Hepatic stellate cell (primary cell): ENCODE data around the gene NUDT14.

Experiments
- DNase-seq: peaks from one replicate; pipeline ENCODE4 v3.0.0; 2011; ENCODE audit warnings: low spot score

Gene NUDT14

GRCh38 chr14:105212541-105213300, 31.6 kb upstream of the NUDT14 start:
- DNase-seq: no peak

DNA sequence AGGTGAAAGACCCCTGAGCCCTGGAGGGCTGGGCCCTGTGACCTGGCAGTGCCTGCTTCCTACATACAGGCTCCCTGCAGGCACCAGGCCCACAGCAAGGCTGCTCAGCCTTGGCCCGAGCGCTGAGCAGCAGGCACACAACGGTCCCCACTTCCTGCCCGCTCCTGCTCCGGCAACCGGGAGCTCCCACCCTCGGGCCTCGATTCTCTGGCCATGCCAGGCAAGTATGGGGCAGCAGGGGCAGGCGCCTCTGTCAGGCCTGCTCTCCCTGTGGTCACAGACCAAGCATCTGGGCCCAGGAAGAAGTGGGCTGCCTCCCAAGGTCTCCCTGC, 30.6 kb upstream of the NUDT14 start:
- DNase-seq: no peak

GRCh38 chr14:105211086-105211757, 30.1 kb upstream of the NUDT14 start:
- DNase-seq: no peak

DNA sequence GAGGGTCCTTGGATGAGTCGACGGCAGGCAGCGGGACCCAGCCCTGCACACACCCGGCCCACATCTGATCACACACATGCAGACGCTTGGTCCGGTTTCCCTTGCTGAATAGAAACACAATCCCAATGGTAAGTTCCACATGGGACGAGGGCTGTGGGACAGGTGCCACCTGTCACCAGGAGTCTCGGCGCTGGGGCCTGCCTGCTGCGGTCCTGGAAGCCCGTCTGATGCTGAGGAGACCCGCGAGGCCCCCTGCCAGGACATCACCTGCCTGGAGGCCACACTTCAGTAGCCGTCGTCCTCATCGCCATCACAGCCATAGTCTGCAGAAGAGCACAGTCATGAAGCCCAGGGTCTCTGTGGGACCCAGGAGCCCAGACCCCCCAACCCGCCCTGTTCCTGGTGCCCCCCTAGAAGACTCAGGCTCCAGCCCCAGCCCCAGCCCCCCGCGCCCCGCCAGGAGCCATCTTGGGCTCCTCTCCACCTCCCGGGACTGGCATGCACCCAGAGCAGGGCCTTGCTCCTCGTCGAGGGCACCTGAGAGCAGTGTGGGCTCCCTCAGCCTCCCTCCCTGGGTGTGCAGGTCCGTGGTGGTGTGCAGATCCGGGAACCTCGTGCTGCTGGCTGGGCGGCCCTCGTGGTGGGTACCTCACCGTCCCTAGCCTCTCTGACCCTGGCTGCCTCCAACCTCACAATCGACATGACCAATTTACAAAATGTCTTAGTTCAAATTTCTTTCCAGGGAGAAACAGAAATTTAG, 29.3 kb upstream of the NUDT14 start:
- DNase-seq: no peak

- no peak for DNase-seq
Measured at GRCh38 chr14:105209646-105210045, 28.5 kb upstream of the NUDT14 start.

- no peak for DNase-seq
Measured at GRCh38 chr14:105209091-105209490, 28.0 kb upstream of the NUDT14 start.

GRCh38 chr14:105208738-105209075, 27.6 kb upstream of the NUDT14 start:
- DNase-seq: no peak

- no peak for DNase-seq
Measured at GRCh38 chr14:105207996-105208737, 27.1 kb upstream of the NUDT14 start.

GRCh38 chr14:105207460-105207901, 26.4 kb upstream of the NUDT14 start:
- DNase-seq: no peak

DNA sequence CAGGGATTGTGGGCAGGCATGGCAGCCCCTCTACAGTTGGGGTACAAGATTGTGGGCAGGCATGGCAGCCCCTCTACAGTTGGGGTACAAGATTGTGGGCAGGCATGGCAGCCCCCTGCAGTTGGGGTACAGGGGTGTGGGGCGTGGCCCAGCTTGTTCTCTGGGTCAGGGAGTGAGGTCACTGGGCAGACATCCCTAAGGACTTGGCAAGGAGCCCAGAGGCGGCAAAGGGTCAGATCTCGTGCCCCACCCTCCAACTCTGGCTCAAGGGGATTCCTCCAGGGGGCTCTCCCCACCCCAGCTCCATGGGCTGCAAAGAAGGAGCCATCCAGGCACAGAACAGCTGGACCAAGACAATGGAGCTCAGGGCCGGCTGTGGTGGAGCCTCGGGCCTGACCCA, 25.8 kb upstream of the NUDT14 start:
- DNase-seq: no peak

- DNase-seq: no peak
Measured at GRCh38 chr14:105205673-105206208, 24.6 kb upstream of the NUDT14 start.

- no peak for DNase-seq
Measured at GRCh38 chr14:105204931-105205672, 24.0 kb upstream of the NUDT14 start.

GRCh38 chr14:105204206-105204930, 23.3 kb upstream of the NUDT14 start:
- no peak for DNase-seq

DNA sequence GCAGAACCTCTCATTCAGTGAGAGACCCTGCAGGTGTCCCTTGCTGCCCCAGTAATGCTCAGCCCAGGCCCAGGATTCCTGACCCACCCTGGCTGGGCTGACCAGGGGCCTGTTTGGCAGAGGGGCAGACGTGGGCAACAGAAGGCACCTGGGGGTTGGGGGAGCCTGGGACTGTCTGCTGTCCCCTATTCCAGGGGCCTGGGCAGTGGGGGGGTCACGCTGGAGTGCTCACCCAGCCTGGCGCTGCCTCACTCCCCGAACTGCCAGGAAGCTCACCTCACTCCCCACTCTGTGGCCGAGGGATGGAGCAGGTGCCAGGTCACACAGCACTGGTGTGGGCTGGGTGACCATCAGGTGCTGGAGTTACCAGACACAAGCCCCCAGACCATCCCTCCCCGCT, 22.6 kb upstream of the NUDT14 start:
- no peak for DNase-seq

DNA sequence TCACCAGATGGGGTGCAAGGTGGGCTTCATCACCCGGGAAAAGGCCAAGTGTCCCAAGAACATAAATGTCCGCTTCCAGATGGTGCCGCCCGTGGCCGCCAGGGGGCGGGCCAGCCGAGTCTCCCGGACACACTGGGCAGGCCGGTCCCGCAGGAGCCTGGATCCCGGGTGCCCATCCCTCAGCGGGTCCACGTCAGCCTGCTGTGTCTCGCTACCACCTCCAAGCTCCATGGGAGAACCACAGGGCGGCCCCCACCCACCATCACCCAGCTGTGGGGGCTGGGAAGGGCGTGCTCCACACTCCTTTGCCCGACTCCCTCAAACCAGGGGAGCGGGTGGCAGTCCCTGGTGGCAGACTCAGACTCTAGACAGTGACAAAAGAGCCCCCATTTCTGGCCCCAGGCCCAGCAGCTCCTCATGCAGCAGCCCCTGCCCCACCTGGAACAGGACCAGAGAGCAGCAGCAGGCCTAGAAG, 22.0 kb upstream of the NUDT14 start:
- DNase-seq: peak; percentile 93

GRCh38 chr14:105201925-105202513, 20.9 kb upstream of the NUDT14 start:
- no peak for DNase-seq

- no peak for DNase-seq
Measured at GRCh38 chr14:105201156-105201924, 20.2 kb upstream of the NUDT14 start.

DNA sequence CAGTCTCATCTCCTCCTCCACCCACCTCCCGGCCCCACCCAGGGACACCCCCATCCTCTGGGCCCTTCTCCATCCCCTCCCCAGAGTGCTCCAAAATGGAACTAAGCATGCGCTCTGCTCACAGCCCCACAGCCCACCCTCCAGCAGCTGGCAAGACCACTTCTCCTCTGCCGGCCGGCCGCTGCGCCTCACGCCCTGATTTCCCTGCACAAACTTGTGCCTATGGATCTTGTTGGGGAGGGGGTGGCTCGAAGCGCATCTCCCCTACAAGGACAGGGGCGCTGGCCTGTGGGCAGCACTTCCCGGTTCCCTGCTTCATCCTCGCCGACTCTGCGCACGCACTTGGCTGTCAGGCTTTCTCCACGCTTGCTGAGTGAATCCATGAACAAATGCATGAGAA, 19.5 kb upstream of the NUDT14 start:
- DNase-seq: no peak

GRCh38 chr14:105200074-105200473, 19.0 kb upstream of the NUDT14 start:
- DNase-seq: no peak
